ENCODE measurements around the gene C7orf25.

C7orf25 gene

GRCh38 chr7:42876182-42877068, 35.4 kb downstream of the C7orf25 start:
- peak; percentile 62 for DNase-seq

- peak; percentile 44 for DNase-seq
Measured at GRCh38 chr7:42869131-42870020, 42.5 kb downstream of the C7orf25 start.

DNA sequence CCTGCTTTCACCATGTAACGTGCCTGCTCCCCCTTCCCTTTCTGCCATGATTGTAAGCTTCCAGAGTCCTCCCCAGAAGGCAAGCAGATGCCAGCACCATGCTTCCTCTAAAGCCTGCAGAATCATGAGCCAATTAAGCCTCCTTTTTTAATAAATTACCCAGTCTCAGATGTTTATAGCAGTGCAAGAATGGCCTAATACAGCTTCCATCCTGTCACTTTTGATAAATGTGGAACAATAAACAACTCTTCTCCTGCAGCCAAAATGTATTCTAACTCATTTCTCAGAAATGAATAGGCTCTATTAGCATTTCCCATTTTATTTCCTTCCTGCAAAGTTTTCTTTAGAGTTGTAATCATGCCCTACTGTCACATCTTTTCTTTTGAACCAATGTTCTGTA, 43.4 kb downstream of the C7orf25 start:
- DNase-seq: no peak

Measured in fibroblast of skin of back (primary cell).